Neural crest cell (in vitro differentiated cells): ENCODE data around the gene PRR23B. TPM values are rescaled to one million over a fixed set of nuclear protein-coding genes. Genes with fewer than 3 reads are reported as not detected.

ENCODE experiments used
- DNase-seq: peaks from one replicate; pipeline ENCODE4 v3.0.0; 2021; ENCODE audit warnings: low read depth, mixed read lengths, low spot score
- H3K27ac Mint-ChIP-seq: one replicate; pipeline ENCODE4 v1.8.0; 2021; ENCODE audit warnings: mild to moderate bottlenecking, mixed read lengths; ENCODE audit not compliant: unreplicated experiment
- H3K27me3 Mint-ChIP-seq: 2 replicates; pipeline ENCODE4 v1.8.0; 2021; ENCODE audit warnings: low read depth, mild to moderate bottlenecking, mixed read lengths
- H3K36me3 Mint-ChIP-seq: 2 replicates; pipeline ENCODE4 v1.8.0; 2021; ENCODE audit warnings: low read depth, mild to moderate bottlenecking, mixed read lengths
- H3K4me1 Mint-ChIP-seq: 2 replicates; pipeline ENCODE4 v1.8.0; 2021; ENCODE audit warnings: mixed read lengths
- H3K4me3 Mint-ChIP-seq: one replicate; pipeline ENCODE4 v1.8.0; 2021; ENCODE audit warnings: mild to moderate bottlenecking, mixed read lengths
- H3K9me3 Mint-ChIP-seq: 2 replicates; pipeline ENCODE4 v1.8.0; 2021; ENCODE audit warnings: mixed read lengths
- total RNA-seq: library from RNA; stranded (reverse); gene quantifications from 2 replicates; pipeline ENCODE4 v1.2.1, GENCODE V29; 2021
- TF ChIP-seq, protein P1 (sequence below): fragments of 200-600 bp; sonication (generic); conservative IDR thresholded peaks from 2 replicates; pipeline ENCODE4 v1.5.0; 2021; ENCODE audit warnings: antibody characterized with exemption, mild to moderate bottlenecking

PRR23B gene
- total RNA-seq, 1 donor from 2014 or later: not detected

GRCh38 chr3:138984816-138985215 is 35.9 kb downstream of the PRR23B start:
- H3K9me3 Mint-ChIP-seq: no peaks in the 10 kb centered on the region
- H3K36me3 Mint-ChIP-seq: no peaks in the 10 kb centered on the region
- peaks cover 15% of the 10 kb centered on the region for H3K27me3 Mint-ChIP-seq
- DNase-seq: no peak
- peaks cover 4% of the 10 kb centered on the region for H3K4me1 Mint-ChIP-seq
- TF ChIP-seq, protein P1, sequence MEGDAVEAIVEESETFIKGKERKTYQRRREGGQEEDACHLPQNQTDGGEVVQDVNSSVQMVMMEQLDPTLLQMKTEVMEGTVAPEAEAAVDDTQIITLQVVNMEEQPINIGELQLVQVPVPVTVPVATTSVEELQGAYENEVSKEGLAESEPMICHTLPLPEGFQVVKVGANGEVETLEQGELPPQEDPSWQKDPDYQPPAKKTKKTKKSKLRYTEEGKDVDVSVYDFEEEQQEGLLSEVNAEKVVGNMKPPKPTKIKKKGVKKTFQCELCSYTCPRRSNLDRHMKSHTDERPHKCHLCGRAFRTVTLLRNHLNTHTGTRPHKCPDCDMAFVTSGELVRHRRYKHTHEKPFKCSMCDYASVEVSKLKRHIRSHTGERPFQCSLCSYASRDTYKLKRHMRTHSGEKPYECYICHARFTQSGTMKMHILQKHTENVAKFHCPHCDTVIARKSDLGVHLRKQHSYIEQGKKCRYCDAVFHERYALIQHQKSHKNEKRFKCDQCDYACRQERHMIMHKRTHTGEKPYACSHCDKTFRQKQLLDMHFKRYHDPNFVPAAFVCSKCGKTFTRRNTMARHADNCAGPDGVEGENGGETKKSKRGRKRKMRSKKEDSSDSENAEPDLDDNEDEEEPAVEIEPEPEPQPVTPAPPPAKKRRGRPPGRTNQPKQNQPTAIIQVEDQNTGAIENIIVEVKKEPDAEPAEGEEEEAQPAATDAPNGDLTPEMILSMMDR: no peak
- no peak overlapping the region for H3K27ac Mint-ChIP-seq
- H3K4me3 Mint-ChIP-seq: no peak overlapping the region

- Mint-ChIP-seq H3K4me1 (no peaks in the 10 kb centered on the region), H3K27ac (no peak overlapping the region), H3K36me3 (no peaks in the 10 kb centered on the region), H3K4me3 (no peak overlapping the region), H3K9me3 (no peaks in the 10 kb centered on the region), H3K27me3 (peaks cover 6% of the 10 kb centered on the region)
- TF ChIP-seq, protein P1: no peak
- DNase-seq: no peak
These were observed 44.7 kb downstream of the PRR23B start for GRCh38 chr3:138976047-138976446.

DNA sequence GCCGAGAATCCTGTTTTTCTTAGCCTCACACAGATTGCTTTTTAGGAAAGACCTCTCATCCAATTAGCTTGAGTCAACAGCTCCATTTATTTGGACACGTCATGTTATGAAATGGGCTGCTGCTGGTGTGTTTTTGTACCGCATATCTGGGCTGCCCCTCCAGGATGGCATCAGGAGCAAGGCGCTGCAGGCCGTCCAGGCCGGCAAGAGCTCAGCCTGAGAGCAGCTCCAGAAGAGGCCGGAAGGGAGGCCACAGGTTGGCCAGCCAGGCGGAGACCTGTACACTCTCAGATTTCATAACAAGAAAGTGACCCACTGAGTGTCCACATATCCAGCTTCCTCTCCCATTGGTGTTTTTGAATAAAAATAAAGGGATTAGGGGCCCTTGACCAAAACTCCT is 45.4 kb downstream of the PRR23B start:
- Mint-ChIP-seq H3K4me1 (no peaks in the 10 kb centered on the region), H3K36me3 (no peaks in the 10 kb centered on the region), H3K9me3 (no peaks in the 10 kb centered on the region), H3K27ac (no peak overlapping the region), H3K27me3 (peaks cover 13% of the 10 kb centered on the region), H3K4me3 (no peak overlapping the region)
- TF ChIP-seq, protein P1: no peak
- no peak for DNase-seq

DNA sequence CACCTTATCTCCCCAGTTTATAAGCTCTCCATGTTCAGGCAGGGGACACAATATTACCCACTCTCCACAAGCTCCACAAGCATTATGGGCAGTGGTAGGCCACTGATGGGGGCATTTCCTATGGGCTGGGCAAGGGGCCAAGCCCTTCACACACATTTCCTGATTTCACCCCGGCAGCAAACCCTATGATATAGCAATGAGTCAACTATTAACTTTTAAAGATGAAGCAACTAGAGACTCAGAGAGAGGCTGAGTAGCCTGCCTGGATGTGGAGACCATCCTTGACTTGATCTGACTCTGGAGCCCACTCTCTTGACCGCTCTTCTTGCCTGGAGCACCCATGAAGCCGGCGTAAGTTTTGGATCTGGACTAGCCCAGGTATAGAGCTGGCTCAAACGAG is 46.3 kb downstream of the PRR23B start:
- H3K4me1 Mint-ChIP-seq: no peaks in the 10 kb centered on the region
- TF ChIP-seq, protein P1: no peak
- no peaks in the 10 kb centered on the region for H3K9me3 Mint-ChIP-seq
- H3K4me3 Mint-ChIP-seq: no peak overlapping the region
- H3K27me3 Mint-ChIP-seq: peaks cover 17% of the 10 kb centered on the region
- no peak for DNase-seq
- no peaks in the 10 kb centered on the region for H3K36me3 Mint-ChIP-seq
- no peak overlapping the region for H3K27ac Mint-ChIP-seq

DNA sequence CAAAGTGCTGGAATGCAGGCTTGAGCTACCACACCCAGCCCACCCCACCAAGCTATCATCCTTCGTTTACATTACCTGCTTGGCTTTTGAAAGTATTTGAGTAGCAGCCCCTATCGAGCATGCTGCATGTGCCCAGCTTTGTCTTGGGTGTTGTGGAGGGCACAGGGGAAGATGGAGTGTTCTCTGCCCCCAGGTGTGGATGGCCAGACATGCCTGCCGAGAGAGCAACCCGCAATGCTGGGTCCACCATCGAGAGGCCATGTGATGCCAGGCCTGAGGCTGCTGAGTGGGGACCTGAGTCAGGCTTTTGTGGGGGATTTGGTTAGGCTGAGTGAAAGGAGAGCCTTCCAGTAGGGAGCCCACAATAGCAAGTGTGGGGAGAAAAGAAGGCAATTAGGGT is 47.8 kb downstream of the PRR23B start:
- DNase-seq: no peak
- TF ChIP-seq, protein P1: no peak

More for the DNA sequence above, 47.8 kb downstream of the PRR23B start:
- no peaks in the 10 kb centered on the region for H3K36me3 Mint-ChIP-seq
- no peaks in the 10 kb centered on the region for H3K9me3 Mint-ChIP-seq
- no peak overlapping the region for H3K4me3 Mint-ChIP-seq
- no peaks in the 10 kb centered on the region for H3K4me1 Mint-ChIP-seq
- H3K27ac Mint-ChIP-seq: no peak overlapping the region
- H3K27me3 Mint-ChIP-seq: peaks cover 26% of the 10 kb centered on the region
